Measurements from ENCODE around the gene B4GALNT2.

GRCh38 chr17:49086316-49086605, 46.3 kb upstream of the B4GALNT2 start:
- TF ChIP-seq, protein P1, sequence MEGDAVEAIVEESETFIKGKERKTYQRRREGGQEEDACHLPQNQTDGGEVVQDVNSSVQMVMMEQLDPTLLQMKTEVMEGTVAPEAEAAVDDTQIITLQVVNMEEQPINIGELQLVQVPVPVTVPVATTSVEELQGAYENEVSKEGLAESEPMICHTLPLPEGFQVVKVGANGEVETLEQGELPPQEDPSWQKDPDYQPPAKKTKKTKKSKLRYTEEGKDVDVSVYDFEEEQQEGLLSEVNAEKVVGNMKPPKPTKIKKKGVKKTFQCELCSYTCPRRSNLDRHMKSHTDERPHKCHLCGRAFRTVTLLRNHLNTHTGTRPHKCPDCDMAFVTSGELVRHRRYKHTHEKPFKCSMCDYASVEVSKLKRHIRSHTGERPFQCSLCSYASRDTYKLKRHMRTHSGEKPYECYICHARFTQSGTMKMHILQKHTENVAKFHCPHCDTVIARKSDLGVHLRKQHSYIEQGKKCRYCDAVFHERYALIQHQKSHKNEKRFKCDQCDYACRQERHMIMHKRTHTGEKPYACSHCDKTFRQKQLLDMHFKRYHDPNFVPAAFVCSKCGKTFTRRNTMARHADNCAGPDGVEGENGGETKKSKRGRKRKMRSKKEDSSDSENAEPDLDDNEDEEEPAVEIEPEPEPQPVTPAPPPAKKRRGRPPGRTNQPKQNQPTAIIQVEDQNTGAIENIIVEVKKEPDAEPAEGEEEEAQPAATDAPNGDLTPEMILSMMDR (conservative IDR thresholded peaks at IDR 0.05; ENCODE audit: low read depth, low read length) = no peak
- no peak for TF ChIP-seq EZH2 (IDR thresholded peaks at IDR 0.05; ENCODE audit: borderline replicate concordance, low read depth, low read length, poor library complexity, severe bottlenecking)
